MM.1S (cell line): ENCODE results near the gene MUC5AC.
"Not testable (repeated sequence)": the region's sequence is repeated elsewhere in the genome, so short reads cannot be mapped to it uniquely, and the experiment has no call there.

Source experiments
- DNase-seq: peaks from one replicate; pipeline ENCODE4 v3.0.0-alpha.2; 2015
- H2AFZ ChIP-seq: fragments of 300-600 bp; sonication (generic); 2 replicates; pipeline ENCODE4 v1.6.0; 2016; ENCODE audit warnings: antibody characterized with exemption, low read length
- H3F3A ChIP-seq: fragments of 300-600 bp; sonication (generic); 2 replicates; pipeline ENCODE4 v1.6.1; 2016; ENCODE audit warnings: mild to moderate bottlenecking, antibody characterized with exemption, low read length, moderate library complexity, mixed read lengths; ENCODE audit not compliant: insufficient read depth
- H3K27ac ChIP-seq: fragments of 300-600 bp; sonication (generic); 2 replicates; pipeline ENCODE4 v1.5.1; 2016; ENCODE audit warnings: mild to moderate bottlenecking, low read length
- H3K27me3 ChIP-seq: fragments of 300-600 bp; sonication (generic); replicated peaks from 2 replicates; pipeline ENCODE4 v1.6.0; 2016; ENCODE audit warnings: low read length; ENCODE audit not compliant: insufficient read depth
- H3K36me3 ChIP-seq: fragments of 300-600 bp; sonication (generic); replicated peaks from 2 replicates; pipeline ENCODE4 v1.6.1; 2016; ENCODE audit warnings: mild to moderate bottlenecking, low read length, mixed read lengths; ENCODE audit not compliant: insufficient read depth
- H3K4me1 ChIP-seq: fragments of 300-600 bp; sonication (generic); 2 replicates; pipeline ENCODE4 v1.6.1; 2016; ENCODE audit warnings: low read length, mixed read lengths
- H3K4me2 ChIP-seq: fragments of 300-600 bp; sonication (generic); 2 replicates; pipeline ENCODE4 v1.6.0; 2016; ENCODE audit warnings: low read depth, low read length
- H3K4me3 ChIP-seq: fragments of 300-600 bp; sonication (generic); 2 replicates; pipeline ENCODE4 v1.5.1; 2016; ENCODE audit warnings: low read length, mixed read lengths
- H3K79me2 ChIP-seq: fragments of 300-600 bp; sonication (generic); 2 replicates; pipeline ENCODE4 v1.6.1; 2016; ENCODE audit warnings: mixed run types, low read length, mixed read lengths
- H3K9ac ChIP-seq: fragments of 300-600 bp; sonication (generic); 2 replicates; pipeline ENCODE4 v1.6.1; 2016; ENCODE audit warnings: low read length, mixed read lengths
- H3K9me2 ChIP-seq: fragments of 300-600 bp; sonication (generic); replicated peaks from 2 replicates; pipeline ENCODE4 v1.6.1; 2016; ENCODE audit warnings: mild to moderate bottlenecking, low read length, mixed read lengths; ENCODE audit not compliant: insufficient read depth
- H3K9me3 ChIP-seq: fragments of 300-600 bp; sonication (generic); replicated peaks from 2 replicates; pipeline ENCODE4 v1.6.1; 2016; ENCODE audit warnings: mild to moderate bottlenecking, low read length, mixed read lengths; ENCODE audit not compliant: insufficient read depth
- H4K20me1 ChIP-seq: fragments of 300-600 bp; sonication (generic); 2 replicates; pipeline ENCODE4 v1.6.1; 2016; ENCODE audit warnings: mild to moderate bottlenecking, low read length, moderate library complexity, mixed read lengths; ENCODE audit not compliant: insufficient read depth
- CTCF ChIP-seq: fragments of 300-600 bp; sonication (generic); IDR thresholded peaks from 2 replicates; pipeline ENCODE4 v1.5.1; 2016; ENCODE audit warnings: antibody characterized with exemption, low read length, mixed read lengths
- EZH2 ChIP-seq: fragments of 300-600 bp; sonication (generic); optimal IDR thresholded peaks from 2 replicates; pipeline ENCODE3; 2017; ENCODE audit warnings: low read depth, mild to moderate bottlenecking, antibody characterized with exemption, low read length, mixed read lengths
- EZH2phosphoT487 ChIP-seq: fragments of 300-600 bp; sonication (generic); IDR thresholded peaks from 2 replicates; pipeline ENCODE4 v1.6.1; 2018; ENCODE audit warnings: antibody characterized with exemption, low read length

Gene MUC5AC

GRCh38 chr11:1163321-1163910 lies 5.7 kb downstream of the MUC5AC start:
- no peaks in the 10 kb centered on the region for H3K9me3 ChIP-seq
- no peaks in the 10 kb centered on the region for H3K4me1 ChIP-seq
- H3F3A ChIP-seq: no peaks in the 10 kb centered on the region
- H2AFZ ChIP-seq: no peak overlapping the region
- DNase-seq: no peak
- no peak overlapping the region for H3K27ac ChIP-seq
- H3K9me2 ChIP-seq: no peaks in the 10 kb centered on the region
- TF ChIP-seq EZH2 (no peak), CTCF (no peak), EZH2phosphoT487 (no peak)
- no peak overlapping the region for H3K9ac ChIP-seq
- H3K79me2 ChIP-seq: no peaks in the 10 kb centered on the region
- H4K20me1 ChIP-seq: no peaks in the 10 kb centered on the region
- H3K4me3 ChIP-seq: no peak overlapping the region
- H3K27me3 ChIP-seq: peaks cover 62% of the 10 kb centered on the region
- H3K36me3 ChIP-seq: no peaks in the 10 kb centered on the region
- H3K4me2 ChIP-seq: no peak overlapping the region

- DNase-seq: no peak
- Histone ChIP-seq H3K79me2 (no peaks in the 10 kb centered on the region), H3K27me3 (peaks cover 55% of the 10 kb centered on the region), H2AFZ (no peak overlapping the region), H3K9ac (no peak overlapping the region), H4K20me1 (no peaks in the 10 kb centered on the region), H3K9me3 (no peaks in the 10 kb centered on the region), H3K36me3 (no peaks in the 10 kb centered on the region), H3F3A (no peaks in the 10 kb centered on the region), H3K4me1 (no peaks in the 10 kb centered on the region), H3K4me3 (no peak overlapping the region), H3K27ac (no peak overlapping the region), H3K4me2 (no peak overlapping the region), H3K9me2 (no peaks in the 10 kb centered on the region)
- TF ChIP-seq EZH2phosphoT487 (no peak), CTCF (no peak), EZH2 (no peak)
Observed at GRCh38 chr11:1163911-1164735, 6.4 kb downstream of the MUC5AC start.

GRCh38 chr11:1164779-1165255 lies 7.1 kb downstream of the MUC5AC start:
- H3K4me2 ChIP-seq: not testable (repeated sequence)

More at GRCh38 chr11:1164779-1165255, 7.1 kb downstream of the MUC5AC start:
- not testable (repeated sequence) for H3K4me1 ChIP-seq, H3K79me2 ChIP-seq, H3K36me3 ChIP-seq, H3F3A ChIP-seq, H3K4me3 ChIP-seq, H3K27ac ChIP-seq, DNase-seq, H3K9me2 ChIP-seq, H4K20me1 ChIP-seq, H3K9me3 ChIP-seq, H3K9ac ChIP-seq, H2AFZ ChIP-seq
- H3K27me3 ChIP-seq: peaks cover 53% of the 10 kb centered on the region
